ENCODE data around the gene CENPU.

Gene CENPU

DNA sequence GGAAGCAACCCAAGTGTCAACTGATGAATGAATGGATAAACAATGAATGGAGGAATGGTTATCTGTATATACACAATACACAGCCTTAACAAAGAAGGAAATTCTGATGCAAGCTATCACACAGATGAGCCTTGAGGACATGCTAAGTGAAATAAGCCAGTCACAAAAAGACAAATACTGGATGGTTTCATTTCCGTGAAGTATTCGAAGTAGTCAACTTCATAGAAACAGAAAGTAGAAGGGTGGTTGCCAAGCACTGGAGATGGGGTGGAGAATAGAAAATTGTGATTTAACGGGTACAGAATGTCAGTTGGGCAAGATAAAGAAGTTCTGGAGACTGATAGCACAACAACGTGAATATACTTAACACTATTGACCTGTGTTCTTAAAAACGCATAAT, 28.2 kb downstream of the CENPU start:
- POLR2A ChIA-PET: interaction anchor here (0.6 kb wide), 1 partner anchor 390 kb away, joined by 3 read pairs; no protein-coding TSS in a partner anchor
- TF ChIP-seq CTCF (IDR thresholded peaks at IDR 0.05; ENCODE audit: insufficient read depth, low read length, missing control alignments): no peak

GRCh38 chr4:184702114-184702513, 31.8 kb downstream of the CENPU start:
- ChIA-PET POLR2A (no interaction called here), CTCF (no interaction called here)
- TF ChIP-seq CTCF (IDR thresholded peaks at IDR 0.05; ENCODE audit: insufficient read depth, low read length, missing control alignments): no peak

More for the DNA sequence above, 28.2 kb downstream of the CENPU start:
- CTCF ChIA-PET: interaction anchor here (1.1 kb wide), 1 partner anchor 294 kb away, joined by 3 read pairs; no protein-coding TSS in a partner anchor
- no peak for DNase-seq (ENCODE audit: low read depth, low spot score)
- no peak overlapping the region for H3K4me3 ChIP-seq (ENCODE audit: low read depth, low read length)

DNA sequence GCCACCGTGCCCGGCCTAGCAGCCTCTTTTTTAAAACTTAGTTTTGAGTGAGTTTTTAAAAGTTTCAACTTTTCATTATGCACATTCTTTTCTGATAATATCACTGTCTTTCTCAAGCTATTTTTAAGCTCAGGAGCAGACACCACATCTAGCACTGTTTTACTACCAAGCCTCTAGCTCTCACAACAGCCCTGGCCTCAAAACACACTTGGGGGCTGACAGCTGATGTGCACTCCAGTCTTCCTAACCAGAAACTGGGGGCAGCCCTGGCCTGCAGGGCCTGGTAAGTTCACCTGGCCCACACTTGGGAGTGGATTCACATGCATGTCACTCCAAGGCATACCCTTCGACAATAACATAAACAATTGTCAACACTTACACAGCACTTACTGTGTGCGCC, 34.0 kb downstream of the CENPU start:
- DNase-seq (ENCODE audit: low read depth, low spot score): no peak
- no peak for TF ChIP-seq CTCF (IDR thresholded peaks at IDR 0.05; ENCODE audit: insufficient read depth, low read length, missing control alignments)
- ChIA-PET CTCF (no interaction called here), POLR2A (no interaction called here)
- H3K4me3 ChIP-seq (ENCODE audit: low read depth, low read length): no peak overlapping the region

More at GRCh38 chr4:184702114-184702513, 31.8 kb downstream of the CENPU start:
- H3K4me3 ChIP-seq (ENCODE audit: low read depth, low read length): no peak overlapping the region
- no peak for DNase-seq (ENCODE audit: low read depth, low spot score)

GRCh38 chr4:184697956-184698355, 35.9 kb downstream of the CENPU start:
- CTCF ChIA-PET: no interaction called here

DNA sequence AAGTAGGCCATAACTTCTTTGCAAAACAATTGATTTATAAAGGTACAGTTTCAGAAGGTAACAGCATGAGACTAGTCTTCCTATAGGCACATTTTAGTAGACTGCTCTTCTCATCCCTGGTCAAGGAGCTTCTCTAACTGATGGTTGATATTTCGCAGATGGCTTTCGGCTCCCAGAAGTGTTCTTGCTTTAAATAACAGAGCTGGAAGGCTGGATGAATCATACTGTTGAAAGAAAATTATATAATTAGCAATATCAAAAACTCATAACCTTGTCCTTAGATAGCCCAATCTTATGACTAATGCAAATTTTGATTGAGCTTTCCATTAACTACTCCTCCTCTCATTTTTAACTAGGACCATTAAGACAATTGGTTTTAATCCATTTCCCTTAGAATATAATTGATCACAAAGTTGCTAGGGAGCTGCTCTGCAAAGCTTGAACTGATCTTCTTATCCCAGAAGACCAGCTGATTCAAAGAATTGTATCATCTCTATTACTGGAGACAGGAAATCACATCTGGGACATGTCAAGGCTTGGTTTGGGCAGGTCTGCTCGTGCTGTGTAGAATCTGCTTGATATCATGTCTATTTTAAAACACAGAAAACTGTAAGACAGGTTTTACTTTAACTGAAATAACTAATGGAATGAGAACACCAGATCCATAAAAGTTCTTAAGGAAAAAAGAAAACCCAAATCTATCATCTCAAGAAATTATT, 38.6 kb downstream of the CENPU start:
- DNase-seq (ENCODE audit: low read depth, low spot score): no peak
- ChIA-PET CTCF (interaction anchor here (1.0 kb wide), 1 partner anchor 11 kb away, joined by 3 read pairs; no protein-coding TSS in a partner anchor), POLR2A (no interaction called here)
- no peak for TF ChIP-seq CTCF (IDR thresholded peaks at IDR 0.05; ENCODE audit: insufficient read depth, low read length, missing control alignments)
- no peak overlapping the region for H3K4me3 ChIP-seq (ENCODE audit: low read depth, low read length)

More at GRCh38 chr4:184697956-184698355, 35.9 kb downstream of the CENPU start:
- no peak for TF ChIP-seq CTCF (IDR thresholded peaks at IDR 0.05; ENCODE audit: insufficient read depth, low read length, missing control alignments)
- no peak overlapping the region for H3K4me3 ChIP-seq (ENCODE audit: low read depth, low read length)
- DNase-seq (ENCODE audit: low read depth, low spot score): no peak
- POLR2A ChIA-PET: no interaction called here

GRCh38 chr4:184694412-184694956, 39.4 kb downstream of the CENPU start:
- no peak for TF ChIP-seq CTCF (IDR thresholded peaks at IDR 0.05; ENCODE audit: insufficient read depth, low read length, missing control alignments)
- H3K4me3 ChIP-seq (ENCODE audit: low read depth, low read length): no peak overlapping the region
- POLR2A ChIA-PET: interaction anchor here (0.9 kb wide), 1 partner anchor 10 kb away, joined by 3 read pairs; no protein-coding TSS in a partner anchor
- CTCF ChIA-PET: no interaction called here
- DNase-seq (ENCODE audit: low read depth, low spot score): no peak
